Panc1 (cell line): Measurements from ENCODE around the gene MTHFR.

Experiments
- POLR2AphosphoS5 ChIP-seq: IDR thresholded peaks from 2 replicates; pipeline ENCODE4 v1.6.1; 2012; ENCODE audit warnings: mild to moderate bottlenecking, low read depth, low read length, moderate library complexity
- SIN3A ChIP-seq: IDR thresholded peaks from 2 replicates; pipeline ENCODE4 v1.6.1; 2012; ENCODE audit warnings: low read depth, mild to moderate bottlenecking, low read length, moderate library complexity, borderline replicate concordance; ENCODE audit not compliant: insufficient read depth
- TCF7L2 ChIP-seq: IDR thresholded peaks from 2 replicates; pipeline ENCODE4 v1.6.1; 2011; ENCODE audit warnings: mild to moderate bottlenecking, low read depth, low read length, inconsistent platforms
- TF ChIP-seq, protein P1 (sequence below): fragments of 450-650 bp; IDR thresholded peaks from 2 replicates; pipeline ENCODE4 v1.5.1; 2017; ENCODE audit warnings: mild to moderate bottlenecking
- TF ChIP-seq, protein P2 (sequence below), 2 experiments: IDR thresholded peaks; 2 replicates each; pipeline ENCODE4 v1.6.1; 2011 to 2012; ENCODE audit warnings: low read depth in 2 of 2, control low read depth in 1 of 2, low read length in 1 of 2, mild to moderate bottlenecking in 1 of 2, moderate library complexity in 1 of 2; ENCODE audit not compliant: insufficient read depth in 1 of 2

DNA sequence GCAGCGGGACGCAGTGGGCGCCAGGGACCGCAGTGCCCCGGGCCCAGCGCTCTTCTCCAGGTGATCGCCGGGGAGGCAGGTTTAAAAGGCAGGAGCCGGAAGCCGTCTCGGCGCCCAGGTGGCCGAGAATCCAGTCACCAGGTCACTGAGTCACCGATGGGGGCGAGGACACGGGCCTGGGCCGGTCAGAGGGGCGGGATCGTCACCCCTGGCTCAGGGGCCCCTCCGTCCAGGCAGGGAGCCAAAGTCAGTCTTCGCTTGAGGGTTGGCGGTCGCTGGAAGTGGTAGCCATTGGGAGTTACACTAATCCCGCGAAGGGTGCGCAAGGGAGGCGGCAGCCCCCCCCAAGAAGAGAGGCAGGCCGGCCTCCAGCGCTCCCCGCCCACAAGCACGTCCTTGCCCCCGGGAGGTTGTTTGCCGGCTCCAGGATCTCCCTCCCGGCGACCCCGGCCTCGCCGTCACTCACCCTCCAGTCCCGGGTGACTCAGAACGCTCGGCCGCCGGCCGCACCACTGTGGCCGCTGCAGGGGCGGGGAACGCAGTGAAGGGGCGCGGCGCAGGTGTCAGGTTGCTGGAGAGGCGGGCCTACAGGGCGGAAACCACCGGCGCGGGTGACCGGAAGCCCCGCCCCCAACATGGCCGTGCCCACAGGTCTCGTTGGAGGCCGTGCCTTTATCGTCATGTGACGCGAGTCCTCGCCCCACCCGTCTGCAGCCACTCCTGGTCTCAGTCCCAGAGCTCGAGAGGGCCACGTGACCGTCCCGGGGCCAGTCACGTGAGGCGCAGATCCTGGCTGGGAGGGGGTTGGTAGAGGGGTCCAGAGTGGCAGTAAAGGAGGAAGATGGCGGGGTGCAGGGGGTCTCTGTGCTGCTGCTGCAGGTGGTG, at the start of gene MTHFR, which contains the start of gene CLCN6:
- TF ChIP-seq TCF7L2, result no peak
- TF ChIP-seq, protein P1, sequence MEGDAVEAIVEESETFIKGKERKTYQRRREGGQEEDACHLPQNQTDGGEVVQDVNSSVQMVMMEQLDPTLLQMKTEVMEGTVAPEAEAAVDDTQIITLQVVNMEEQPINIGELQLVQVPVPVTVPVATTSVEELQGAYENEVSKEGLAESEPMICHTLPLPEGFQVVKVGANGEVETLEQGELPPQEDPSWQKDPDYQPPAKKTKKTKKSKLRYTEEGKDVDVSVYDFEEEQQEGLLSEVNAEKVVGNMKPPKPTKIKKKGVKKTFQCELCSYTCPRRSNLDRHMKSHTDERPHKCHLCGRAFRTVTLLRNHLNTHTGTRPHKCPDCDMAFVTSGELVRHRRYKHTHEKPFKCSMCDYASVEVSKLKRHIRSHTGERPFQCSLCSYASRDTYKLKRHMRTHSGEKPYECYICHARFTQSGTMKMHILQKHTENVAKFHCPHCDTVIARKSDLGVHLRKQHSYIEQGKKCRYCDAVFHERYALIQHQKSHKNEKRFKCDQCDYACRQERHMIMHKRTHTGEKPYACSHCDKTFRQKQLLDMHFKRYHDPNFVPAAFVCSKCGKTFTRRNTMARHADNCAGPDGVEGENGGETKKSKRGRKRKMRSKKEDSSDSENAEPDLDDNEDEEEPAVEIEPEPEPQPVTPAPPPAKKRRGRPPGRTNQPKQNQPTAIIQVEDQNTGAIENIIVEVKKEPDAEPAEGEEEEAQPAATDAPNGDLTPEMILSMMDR, result no peak
- peak; percentile 93; the same call in 1 of the 2 replicates for TF ChIP-seq SIN3A
- TF ChIP-seq POLR2AphosphoS5, result peak; percentile 84
- TF ChIP-seq, protein P2, sequence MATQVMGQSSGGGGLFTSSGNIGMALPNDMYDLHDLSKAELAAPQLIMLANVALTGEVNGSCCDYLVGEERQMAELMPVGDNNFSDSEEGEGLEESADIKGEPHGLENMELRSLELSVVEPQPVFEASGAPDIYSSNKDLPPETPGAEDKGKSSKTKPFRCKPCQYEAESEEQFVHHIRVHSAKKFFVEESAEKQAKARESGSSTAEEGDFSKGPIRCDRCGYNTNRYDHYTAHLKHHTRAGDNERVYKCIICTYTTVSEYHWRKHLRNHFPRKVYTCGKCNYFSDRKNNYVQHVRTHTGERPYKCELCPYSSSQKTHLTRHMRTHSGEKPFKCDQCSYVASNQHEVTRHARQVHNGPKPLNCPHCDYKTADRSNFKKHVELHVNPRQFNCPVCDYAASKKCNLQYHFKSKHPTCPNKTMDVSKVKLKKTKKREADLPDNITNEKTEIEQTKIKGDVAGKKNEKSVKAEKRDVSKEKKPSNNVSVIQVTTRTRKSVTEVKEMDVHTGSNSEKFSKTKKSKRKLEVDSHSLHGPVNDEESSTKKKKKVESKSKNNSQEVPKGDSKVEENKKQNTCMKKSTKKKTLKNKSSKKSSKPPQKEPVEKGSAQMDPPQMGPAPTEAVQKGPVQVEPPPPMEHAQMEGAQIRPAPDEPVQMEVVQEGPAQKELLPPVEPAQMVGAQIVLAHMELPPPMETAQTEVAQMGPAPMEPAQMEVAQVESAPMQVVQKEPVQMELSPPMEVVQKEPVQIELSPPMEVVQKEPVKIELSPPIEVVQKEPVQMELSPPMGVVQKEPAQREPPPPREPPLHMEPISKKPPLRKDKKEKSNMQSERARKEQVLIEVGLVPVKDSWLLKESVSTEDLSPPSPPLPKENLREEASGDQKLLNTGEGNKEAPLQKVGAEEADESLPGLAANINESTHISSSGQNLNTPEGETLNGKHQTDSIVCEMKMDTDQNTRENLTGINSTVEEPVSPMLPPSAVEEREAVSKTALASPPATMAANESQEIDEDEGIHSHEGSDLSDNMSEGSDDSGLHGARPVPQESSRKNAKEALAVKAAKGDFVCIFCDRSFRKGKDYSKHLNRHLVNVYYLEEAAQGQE (IDR thresholded peaks at IDR 0.05; ENCODE audit: insufficient read depth in 1 of 2, low read depth in 2 of 2, low read length in 1 of 2), result no peak
